Glomerular visceral epithelial cell (primary cell): ENCODE measurements around the gene HHEX.

Experiments
- DNase-seq: peaks from one replicate; pipeline ENCODE4 v3.0.0-alpha.2; 2016; ENCODE audit errors: extremely low spot score

HHEX gene

DNA sequence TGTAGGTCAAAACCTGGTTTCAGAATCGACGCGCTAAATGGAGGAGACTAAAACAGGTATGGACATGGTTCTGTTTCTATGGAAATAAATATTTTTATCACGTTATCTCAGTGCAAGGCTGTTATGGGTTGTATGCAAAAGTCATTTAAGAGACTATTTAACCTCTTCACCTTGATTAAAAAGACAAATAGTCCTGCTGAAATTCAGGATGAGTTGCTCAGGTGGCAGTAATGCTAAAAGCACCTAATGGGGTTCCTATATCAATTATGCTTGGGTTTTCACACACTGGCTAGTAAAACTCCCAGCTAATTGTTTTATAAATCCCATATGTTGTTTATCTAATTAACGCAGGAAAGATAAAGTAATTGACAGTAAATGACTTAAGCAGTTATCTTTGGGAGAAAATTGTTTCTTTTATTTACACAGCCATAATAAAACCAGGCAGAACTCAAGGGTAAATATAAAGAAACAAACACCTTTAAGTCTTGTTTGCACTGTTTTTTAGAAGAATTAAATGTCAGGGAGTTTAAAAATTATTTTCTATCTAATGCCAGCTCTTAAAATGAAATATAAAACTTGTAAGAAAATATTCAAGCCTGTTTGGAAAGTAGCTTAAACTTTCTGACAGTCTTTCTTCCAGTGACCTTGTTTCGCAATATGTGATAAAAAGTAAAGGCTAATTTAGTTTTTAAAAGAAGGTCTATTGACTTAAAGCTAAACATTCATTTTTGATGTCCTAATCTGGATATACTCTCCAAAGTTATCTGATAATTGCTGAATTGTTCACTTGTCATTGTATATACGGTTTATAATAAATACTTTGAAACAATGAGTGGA, 3.2 kb downstream of the HHEX start:
- no peak for DNase-seq

DNA sequence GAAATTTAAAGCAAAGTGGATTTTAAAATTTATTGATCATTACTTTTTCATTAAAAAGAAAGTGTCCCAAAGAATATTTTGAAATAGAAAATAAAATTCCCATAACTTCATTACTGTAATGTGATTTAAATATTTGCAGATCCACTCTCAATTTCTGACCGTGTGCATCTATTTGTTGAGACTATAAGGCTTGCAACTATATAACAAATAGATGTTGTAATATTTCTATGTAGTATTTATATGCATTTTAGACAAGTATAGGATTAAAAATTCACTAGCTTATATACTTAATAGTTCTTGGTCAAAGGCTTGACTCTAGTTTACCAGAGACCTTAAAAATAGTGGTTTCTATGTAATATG, 3.8 kb downstream of the HHEX start:
- no peak for DNase-seq

DNA sequence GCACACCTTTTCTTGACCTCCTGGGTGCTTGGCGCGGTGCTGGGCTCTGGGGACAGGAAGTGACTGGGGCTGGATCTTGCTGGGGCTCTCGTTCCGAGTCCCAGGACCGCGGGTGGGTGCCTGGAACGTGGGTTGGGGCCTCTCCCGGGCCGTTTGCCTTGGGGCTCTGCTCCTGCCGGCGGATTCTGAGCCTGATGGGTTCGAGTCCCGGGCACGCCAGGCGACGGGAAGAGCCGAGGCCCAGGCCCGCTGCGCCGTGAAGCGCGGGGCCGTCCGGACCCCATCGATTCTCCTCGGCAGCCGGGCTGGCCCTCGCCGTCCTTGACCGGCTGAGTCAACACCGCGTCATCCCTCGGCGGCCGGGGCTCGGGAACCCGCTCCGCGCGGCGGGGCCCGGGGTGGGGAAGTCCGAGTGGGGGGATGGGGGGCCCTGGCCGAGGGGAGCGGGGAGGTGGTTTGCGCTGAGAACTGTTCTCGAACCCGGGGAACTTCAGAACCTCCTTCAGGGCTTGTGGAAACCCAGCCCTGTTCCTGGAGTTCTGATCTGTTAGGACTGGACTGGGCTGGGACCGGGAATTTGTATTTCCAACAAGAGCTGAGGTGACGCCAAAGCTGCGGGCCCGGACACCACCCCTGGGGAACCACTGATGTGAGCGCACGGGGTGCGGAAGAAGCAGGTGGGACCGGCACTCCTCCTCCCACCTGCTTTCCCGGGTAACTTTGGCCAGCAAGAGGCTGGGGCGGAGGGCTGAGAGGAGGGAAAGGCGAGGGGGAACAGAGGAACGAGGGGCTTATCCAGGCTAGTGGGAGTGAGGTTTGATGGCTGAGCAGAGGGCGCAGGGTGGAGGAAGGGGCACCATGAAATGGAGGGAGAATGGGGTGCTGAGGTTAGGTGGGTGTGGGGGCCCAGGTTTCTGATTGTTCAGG, 6.2 kb downstream of the HHEX start:
- DNase-seq = peak; percentile 76

DNA sequence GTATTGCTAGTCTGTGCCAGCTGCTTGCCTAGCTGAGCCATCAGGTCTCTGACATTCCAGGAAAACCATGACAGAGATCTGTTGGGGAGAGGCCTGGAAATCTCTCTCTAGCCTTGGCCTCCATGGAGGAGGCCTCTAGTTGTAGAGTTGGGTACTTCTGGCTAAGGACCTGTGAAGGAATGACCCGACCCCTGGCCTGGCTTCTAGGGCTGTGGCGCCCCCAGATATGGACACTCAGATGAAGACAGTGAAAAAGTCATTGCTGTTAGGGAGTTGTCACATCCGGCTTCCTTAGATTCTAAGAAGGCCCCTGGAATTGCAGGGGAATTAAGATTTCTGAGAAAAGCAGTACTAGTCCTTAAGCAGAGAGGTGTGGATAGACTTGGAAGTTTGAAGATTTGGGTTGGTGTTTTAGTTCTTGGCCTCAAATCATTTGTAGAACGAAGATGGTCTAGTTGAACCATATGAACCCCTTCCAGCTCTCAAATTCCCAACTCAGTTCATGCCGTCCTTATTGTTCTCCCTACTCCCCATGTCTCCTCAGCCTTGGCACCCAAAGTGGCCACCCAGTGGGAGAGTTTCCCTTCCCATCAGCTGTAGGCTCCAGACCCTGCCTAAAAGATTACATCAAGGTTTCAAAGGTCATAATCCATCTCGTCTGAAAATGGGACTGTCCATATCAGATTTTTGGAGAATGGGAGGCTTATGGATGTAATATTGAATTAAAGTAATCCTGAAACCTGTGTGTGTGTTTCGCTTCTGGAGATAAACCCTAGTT, 7.0 kb downstream of the HHEX start:
- DNase-seq = peak; percentile 37

GRCh38 chr10:92697663-92698511, 8.1 kb downstream of the HHEX start:
- DNase-seq = no peak

GRCh38 chr10:92699193-92699517, 9.4 kb downstream of the HHEX start:
- no peak for DNase-seq

GRCh38 chr10:92699518-92700381, 10.0 kb downstream of the HHEX start:
- DNase-seq = peak; percentile 66

DNA sequence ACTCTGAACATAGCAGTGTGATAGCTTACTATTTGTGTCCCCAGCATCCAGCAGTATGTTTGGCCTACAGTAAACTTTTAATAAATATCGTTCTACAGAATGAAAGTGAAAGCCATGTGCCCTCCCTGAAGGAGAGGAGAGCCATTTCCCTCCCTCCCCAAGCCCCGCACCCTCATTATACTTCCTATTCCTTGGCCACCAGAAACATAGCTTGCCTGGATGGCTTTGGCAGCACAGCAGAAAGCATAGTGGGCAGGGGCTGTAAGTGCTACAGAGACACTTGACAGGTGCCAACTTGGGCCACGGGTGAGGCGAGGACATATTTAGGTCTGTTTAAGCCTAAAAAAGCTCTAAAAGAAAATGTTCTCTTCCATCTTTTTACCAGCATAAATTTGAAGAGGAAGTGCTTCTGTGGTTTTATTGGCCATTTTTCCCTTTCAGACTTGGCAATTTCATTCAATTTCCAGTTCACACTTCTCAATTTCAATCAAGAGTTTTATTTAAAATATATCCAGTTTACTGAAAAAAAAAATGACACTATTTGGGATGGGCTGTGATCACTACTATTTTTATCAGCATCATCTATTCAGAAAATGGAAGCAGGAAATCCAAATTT, 12.7 kb downstream of the HHEX start:
- no peak for DNase-seq

GRCh38 chr10:92712016-92712889, 22.5 kb downstream of the HHEX start:
- no peak for DNase-seq

DNA sequence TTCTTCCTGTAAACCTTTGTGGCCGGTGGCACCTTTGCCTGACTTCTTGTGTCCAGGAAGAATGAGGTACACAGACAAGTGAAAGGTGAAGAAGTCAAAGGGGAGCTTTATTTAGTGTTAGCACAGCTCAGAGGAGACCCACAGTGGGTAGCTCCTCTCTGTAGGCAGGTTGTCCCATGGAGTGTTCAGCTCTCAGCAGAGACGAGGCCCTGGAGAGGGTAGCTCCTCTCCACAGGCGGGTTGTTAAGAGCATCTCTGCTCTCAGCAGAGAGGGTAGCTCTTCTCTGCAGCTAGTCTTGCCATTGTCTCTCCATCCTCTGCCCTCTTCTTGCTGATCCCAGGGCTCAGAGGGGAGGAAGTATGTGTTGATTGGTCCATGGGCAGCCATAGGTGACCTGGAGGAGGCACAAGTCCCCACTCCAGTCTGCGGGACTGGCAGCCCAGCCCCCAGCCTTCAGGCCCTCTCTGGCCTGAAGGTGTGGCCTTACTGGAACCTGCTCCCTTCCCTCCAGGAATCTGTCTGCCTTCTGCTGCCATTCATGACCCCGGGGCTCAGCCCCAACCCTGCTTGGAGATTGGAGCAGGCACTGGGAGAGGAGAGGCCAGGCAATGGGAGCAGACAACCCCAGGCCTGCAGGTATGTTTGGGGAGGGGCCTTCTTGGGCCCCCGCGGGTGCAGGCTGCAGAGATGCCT, 24.5 kb downstream of the HHEX start:
- no peak for DNase-seq

DNA sequence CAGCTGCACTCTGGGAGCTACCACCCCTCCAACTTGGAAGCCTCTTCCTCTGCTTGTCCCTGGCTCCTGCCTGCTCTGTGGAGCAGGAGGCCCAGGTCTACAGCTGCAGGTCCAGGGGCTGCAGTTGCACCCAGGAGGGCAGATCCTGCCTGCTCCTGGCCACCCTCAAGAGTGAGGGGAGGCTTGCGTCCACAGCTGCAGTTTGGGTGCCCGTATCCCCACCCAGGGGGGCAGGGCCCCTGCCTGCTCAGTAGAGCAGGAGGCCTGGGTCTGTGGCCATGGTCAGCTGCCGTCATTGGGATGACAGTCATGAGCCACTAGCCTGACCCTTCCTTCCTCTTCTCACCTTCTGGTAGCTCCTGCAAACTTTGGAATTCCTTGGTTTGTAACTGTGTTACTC, 25.1 kb downstream of the HHEX start:
- no peak for DNase-seq

GRCh38 chr10:92719991-92720830, 30.5 kb downstream of the HHEX start:
- no peak for DNase-seq

GRCh38 chr10:92720831-92721165, 31.0 kb downstream of the HHEX start:
- DNase-seq = no peak

DNA sequence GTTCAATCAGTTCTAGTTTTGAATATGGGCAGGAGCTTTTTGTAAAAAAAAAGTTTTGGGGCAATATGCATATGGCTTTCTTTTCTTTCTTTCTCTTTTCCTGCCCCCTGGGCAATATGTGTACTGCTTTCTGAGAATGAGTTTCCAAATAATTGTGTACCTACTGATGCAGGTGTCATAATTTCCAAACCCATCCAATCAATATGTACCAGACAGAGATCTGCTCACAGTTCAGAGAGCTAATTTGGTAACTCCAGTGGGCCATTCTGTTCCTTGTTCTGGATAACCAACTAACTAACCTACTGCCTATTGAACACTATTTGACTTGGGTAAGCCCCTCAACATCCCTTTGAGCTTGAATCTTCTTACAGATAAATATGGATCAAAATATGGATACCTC, 32.6 kb downstream of the HHEX start:
- DNase-seq = no peak

- DNase-seq = no peak
Observed at GRCh38 chr10:92727141-92727540, 37.4 kb downstream of the HHEX start.

GRCh38 chr10:92727550-92727949, 37.8 kb downstream of the HHEX start:
- DNase-seq = no peak

DNA sequence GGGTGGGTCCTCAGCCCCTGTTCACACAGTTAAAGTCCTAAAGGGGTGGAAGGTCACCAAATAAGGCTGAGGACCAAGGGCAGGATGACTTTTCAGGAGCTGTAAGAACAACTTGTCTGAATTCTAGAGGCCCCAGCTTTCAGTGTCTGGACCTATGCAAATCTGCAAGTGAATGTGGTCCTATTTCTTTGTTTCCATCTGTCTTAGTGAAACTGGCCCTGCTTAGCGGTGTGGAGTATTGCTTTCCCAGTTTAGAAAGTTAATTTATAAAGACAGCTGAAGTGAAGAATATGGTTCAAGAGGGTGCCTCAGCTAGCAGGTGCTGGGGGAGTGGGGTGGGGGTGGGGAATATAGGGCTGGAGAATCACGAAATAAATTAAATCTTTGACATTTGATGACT, 40.1 kb downstream of the HHEX start:
- DNase-seq = no peak

DNA sequence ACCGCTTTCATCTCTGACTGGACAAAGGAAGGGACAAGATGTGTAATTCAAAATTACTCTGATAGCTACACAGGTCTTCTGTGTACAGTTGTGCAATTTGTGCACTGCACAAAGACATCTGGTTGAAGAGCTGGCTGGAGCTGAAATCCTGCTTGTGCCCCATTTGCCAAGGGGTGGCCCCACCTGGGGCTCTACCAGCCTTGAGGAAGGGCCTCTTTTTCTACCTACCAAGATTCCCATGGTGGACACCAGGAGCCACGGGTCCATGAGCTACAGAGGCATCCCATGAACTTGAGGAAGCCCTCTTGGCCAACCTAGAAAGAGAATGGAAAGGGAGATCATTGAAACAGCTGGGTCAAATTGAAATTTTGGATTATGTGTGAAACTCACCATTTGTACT, 43.2 kb downstream of the HHEX start:
- DNase-seq = no peak
